ENCODE data around the gene AP1S1.
"Not testable (repeated sequence)": the region's sequence is repeated elsewhere in the genome, so short reads cannot be mapped to it uniquely, and the experiment has no call there.

Gene AP1S1

DNA sequence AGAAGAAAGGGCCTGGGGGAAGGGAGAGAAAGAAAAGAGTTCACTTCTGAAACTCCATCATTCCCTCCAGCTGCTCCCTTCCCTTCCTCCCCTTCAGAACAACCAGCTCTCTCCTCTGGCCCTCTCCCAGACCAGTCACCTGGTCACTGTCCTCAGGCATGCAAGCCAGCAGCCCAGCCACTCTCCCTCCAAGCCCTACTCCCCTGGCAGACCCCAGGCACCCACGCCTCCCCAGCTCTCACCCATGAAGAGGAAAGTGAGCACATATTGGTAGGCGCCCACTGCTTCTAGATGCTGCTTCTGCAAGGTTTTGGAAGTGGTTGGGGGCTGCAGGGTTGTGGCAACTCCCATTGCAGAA lies 46.2 kb downstream of the AP1S1 start:
- TF ChIP-seq CTCF (IDR thresholded peaks at IDR 0.05; ENCODE audit: borderline replicate concordance, insufficient read depth, low read depth, low read length), result no peak
- no peak overlapping the region for H3K4me3 ChIP-seq (ENCODE audit: low read depth, low read length)

DNA sequence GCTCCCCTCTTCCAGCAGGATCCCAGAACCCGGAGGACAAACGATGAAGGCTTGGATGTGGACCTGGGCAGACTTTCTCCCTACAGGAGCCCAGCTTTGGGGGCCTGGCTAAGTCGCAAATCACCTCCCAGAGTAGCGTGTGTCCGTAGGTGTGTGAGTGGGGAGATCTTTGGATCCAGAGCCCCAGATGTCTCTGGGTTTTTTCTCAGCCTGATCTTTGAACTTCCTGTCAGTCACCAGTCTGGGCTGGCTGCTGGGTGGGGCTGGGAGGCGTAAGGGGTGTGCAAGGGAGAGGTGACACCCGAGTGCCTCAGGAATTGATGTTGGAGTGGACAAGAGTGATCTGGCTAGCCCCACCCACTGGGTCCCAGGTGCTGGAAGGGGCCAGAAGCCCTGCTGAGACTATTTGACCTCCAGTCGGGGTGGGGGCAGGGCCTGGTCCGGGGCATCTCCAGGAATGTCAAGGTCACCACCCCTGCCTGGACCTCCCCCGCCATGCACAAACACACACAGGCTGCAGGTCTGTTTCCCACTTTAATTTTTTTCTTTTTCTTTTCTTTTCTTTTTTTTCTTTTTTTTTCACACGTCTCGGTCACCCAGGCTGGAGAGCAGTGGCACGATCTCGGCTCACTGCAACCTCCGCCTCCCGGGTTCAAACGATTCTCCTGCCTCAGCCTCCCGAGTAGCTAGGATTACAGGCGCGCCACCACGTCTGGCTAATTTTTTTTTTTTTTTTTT lies 46.8 kb downstream of the AP1S1 start, which contains the start of gene MOGAT3:
Gene MOGAT3 (minus strand): TSS at position 175 of the 738 bp plus-strand sequence. CDS start 182 bp downstream, outside the sequence.
- no peak for TF ChIP-seq CTCF (IDR thresholded peaks at IDR 0.05; ENCODE audit: borderline replicate concordance, insufficient read depth, low read depth, low read length)
- H3K4me3 ChIP-seq (ENCODE audit: low read depth, low read length), result no peak within 1 kb of the TSS

DNA sequence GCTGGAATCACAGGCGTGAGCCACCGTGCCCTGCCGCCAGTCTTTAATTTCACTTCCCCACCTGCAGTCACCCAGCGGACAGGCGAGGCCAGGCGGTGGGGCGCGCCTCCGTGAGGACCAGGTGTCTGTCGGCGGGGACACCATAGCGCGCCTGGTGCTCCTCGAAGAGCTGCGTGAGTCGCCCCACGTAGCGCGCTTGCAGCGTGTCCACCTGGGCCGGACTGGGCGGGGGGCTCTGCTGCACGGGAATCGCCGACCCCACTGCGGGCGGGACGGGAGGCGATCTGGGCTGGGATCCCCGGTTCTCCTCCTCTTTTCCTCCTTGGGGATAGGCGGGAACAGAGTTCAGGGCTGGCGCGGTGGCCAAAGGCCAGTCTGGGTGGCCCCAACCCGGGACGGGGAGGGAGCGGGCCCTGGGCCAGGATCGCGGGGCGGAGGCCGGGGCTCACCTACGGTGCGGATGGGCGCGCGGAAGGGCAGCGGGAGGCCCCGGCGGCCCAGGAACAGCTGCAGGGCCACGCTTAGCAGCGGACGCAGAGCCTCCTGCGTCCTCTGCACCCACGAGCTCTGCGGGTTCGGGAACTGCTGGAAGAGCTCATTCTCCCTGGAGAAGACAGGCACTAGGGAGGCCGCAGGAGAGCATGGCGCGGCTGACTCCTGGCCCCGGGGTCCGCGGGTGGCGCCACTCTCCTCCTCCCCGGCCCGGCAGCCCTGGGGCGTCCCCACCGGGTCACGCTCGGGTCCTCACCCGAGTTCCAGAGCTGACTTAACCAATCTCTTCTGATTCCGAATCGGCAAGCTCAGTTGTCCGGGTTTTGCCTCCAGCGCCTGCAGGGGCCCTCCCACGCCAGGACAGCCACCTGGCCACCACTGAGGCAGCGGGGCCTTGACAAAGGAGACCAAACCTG lies 47.7 kb downstream of the AP1S1 start:
- no peak for TF ChIP-seq CTCF (IDR thresholded peaks at IDR 0.05; ENCODE audit: borderline replicate concordance, insufficient read depth, low read depth, low read length)
- H3K4me3 ChIP-seq (ENCODE audit: low read depth, low read length), result no peak overlapping the region

DNA sequence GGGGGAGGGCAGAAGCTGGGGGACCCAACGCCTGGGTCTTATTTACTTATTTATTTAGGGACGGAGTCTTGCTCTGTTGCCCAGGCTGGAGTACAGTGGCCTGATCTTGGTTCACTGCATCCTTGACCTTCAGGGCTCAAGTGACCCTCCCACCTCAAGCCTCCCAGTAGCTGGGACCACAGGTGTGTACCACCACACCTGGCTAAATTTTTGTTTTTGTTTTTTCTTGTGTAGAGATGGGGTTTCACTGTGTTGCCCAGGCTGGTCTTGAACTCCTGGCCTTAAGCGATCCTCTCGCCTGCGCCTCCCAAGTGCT lies 48.3 kb downstream of the AP1S1 start:
- TF ChIP-seq CTCF (IDR thresholded peaks at IDR 0.05; ENCODE audit: borderline replicate concordance, insufficient read depth, low read depth, low read length), result no peak
- H3K4me3 ChIP-seq (ENCODE audit: low read depth, low read length), result no peak overlapping the region

GRCh38 chr7:101203740-101204738 lies 49.8 kb downstream of the AP1S1 start:
- H3K4me3 ChIP-seq (ENCODE audit: low read depth, low read length), result not testable (repeated sequence)

- no peak overlapping the region for H3K4me3 ChIP-seq (ENCODE audit: low read depth, low read length)
- TF ChIP-seq CTCF (IDR thresholded peaks at IDR 0.05; ENCODE audit: borderline replicate concordance, insufficient read depth, low read depth, low read length), result no peak
These were observed 51.8 kb downstream of the AP1S1 start for GRCh38 chr7:101205901-101206664.
